ENCODE results near the gene ANXA11.
A peak's percentile ranks its signal among the peaks of the same experiment; 100 is the strongest.
"Not testable (repeated sequence)": the region's sequence is repeated elsewhere in the genome, so short reads cannot be mapped to it uniquely, and the experiment has no call there.

The ANXA11 gene

DNA sequence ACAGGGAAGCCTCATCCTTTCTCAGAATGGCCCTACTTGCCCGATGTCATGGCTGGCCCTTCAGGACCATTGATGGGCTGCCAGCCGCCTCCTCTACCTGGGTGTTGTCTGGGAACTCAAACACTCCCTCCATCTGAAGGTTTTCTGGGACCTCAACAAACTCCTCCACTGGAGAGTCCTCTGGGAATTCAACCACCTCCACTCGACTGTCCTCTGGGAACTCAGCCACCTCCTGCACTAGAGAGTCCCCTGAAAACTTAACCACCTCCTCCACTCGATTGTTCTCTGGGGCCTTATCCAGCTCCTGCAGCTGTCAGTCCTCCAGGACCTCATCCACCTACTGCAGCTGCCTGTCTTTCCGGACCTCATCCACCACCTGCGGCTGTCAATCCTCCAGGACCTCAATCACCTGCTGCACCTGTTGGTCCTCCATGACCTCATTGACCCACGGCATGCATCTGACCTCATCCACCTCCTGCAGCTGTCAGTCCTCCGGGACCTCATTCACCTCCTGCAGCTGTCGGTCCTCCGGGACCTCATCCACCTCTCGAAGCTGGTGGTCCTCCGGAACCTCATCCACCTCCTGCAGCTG lies 47.1 kb upstream of the ANXA11 start:
- no peak overlapping the region for H2BK12ac ChIP-seq (ENCODE audit: low read length in 2 of 2)
- H3K4me1 ChIP-seq (ENCODE audit: control insufficient read depth, insufficient read depth, low read depth, low read length) = peaks cover 1% of the 10 kb centered on the region
- no peak overlapping the region for H3K4me2 ChIP-seq (ENCODE audit: low read length, poor library complexity, severe bottlenecking)
- no peak overlapping the region for H3K4ac ChIP-seq (ENCODE audit: low read depth in 1 of 2, low read length in 2 of 2)
- no peaks in the 10 kb centered on the region for H3K36me3 ChIP-seq (ENCODE audit: control insufficient read depth in 1 of 2, insufficient read depth in 2 of 2, low read depth in 1 of 2, low read length in 2 of 2)
- H3K27me3 ChIP-seq (ENCODE audit: control insufficient read depth in 1 of 2, insufficient read depth in 1 of 2, low read length in 2 of 2) = peaks cover 19 to 31% of the 10 kb centered on the region in 2 experiments
- H2AFZ ChIP-seq (ENCODE audit: low read depth, low read length) = no peak overlapping the region
- 97% methylated on average over 12 of the region's 12 CpGs for WGBS
- no peaks in the 10 kb centered on the region for H3K79me1 ChIP-seq (replicated peaks; ENCODE audit: low read length, poor library complexity, severe bottlenecking)
- H3K14ac ChIP-seq (ENCODE audit: low read length in 2 of 2) = no peak overlapping the region
- H3K18ac ChIP-seq (ENCODE audit: low read depth in 1 of 2, low read length in 2 of 2) = no peak overlapping the region
- H2BK5ac ChIP-seq (ENCODE audit: low read depth, low read length, poor library complexity, severe bottlenecking) = no peak overlapping the region
- no peak overlapping the region for H4K91ac ChIP-seq (ENCODE audit: low read length)
- no peak overlapping the region for H3K4me3 ChIP-seq (ENCODE audit: insufficient read depth in 1 of 2, low read depth in 1 of 2, low read length in 2 of 2)
- H3K9ac ChIP-seq (ENCODE audit: low read length) = no peak overlapping the region
- no peak overlapping the region for H2AK5ac ChIP-seq (ENCODE audit: low read length, severe bottlenecking)
- no peak overlapping the region for H4K8ac ChIP-seq (ENCODE audit: low read length)
- no peak overlapping the region for H2BK15ac ChIP-seq (ENCODE audit: low read depth, poor library complexity, severe bottlenecking)
- H2BK120ac ChIP-seq (ENCODE audit: low read depth, low read length) = no peak overlapping the region
- no peaks in the 10 kb centered on the region for H3K9me3 ChIP-seq (ENCODE audit: control insufficient read depth, low read length)
- H3K27ac ChIP-seq (ENCODE audit: low read length, poor library complexity, severe bottlenecking) = no peak overlapping the region
- no peak for DNase-seq
- H3K23ac ChIP-seq (ENCODE audit: low read length in 2 of 2) = no peak overlapping the region

DNA sequence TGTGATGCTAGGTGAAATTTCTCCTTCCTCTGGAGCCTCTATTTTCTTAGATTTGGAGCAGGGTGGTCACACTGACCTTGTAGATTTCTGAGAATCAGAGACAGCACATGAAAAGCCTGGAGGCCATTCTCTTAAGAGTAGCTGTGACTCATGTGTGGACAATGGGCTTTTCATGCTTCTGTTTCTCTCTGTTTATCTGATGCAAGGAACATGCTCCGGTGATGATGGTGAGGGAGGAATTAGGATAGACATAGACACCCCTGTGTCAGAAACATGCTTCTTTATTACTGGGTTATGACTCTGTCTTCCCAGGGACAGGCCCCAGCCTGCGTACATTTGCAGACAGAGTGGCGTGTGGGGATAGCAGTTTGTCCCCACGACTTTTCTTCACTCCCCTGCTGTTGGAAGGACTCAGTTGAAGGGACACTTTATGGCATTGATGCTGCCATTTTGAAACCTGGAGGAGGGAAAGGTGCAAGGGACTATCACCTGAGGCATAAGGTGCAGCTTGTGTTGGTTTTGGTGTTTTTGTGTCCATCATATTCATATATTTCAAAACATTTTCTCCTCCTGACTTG lies 46.5 kb upstream of the ANXA11 start:
- not testable (repeated sequence) for H3K14ac ChIP-seq (ENCODE audit: low read length in 2 of 2); H3K4me3 ChIP-seq (ENCODE audit: insufficient read depth in 1 of 2, low read depth in 1 of 2, low read length in 2 of 2); H4K8ac ChIP-seq (ENCODE audit: low read length); H3K9me3 ChIP-seq (ENCODE audit: control insufficient read depth, low read length); H3K4me2 ChIP-seq (ENCODE audit: low read length, poor library complexity, severe bottlenecking); H2AFZ ChIP-seq (ENCODE audit: low read depth, low read length); H3K23ac ChIP-seq (ENCODE audit: low read length in 2 of 2); H2BK5ac ChIP-seq (ENCODE audit: low read depth, low read length, poor library complexity, severe bottlenecking); H3K4me1 ChIP-seq (ENCODE audit: control insufficient read depth, insufficient read depth, low read depth, low read length); H2BK15ac ChIP-seq (ENCODE audit: low read depth, poor library complexity, severe bottlenecking); H2AK5ac ChIP-seq (ENCODE audit: low read length, severe bottlenecking); H3K9ac ChIP-seq (ENCODE audit: low read length); H3K4ac ChIP-seq (ENCODE audit: low read depth in 1 of 2, low read length in 2 of 2); H4K91ac ChIP-seq (ENCODE audit: low read length); H3K18ac ChIP-seq (ENCODE audit: low read depth in 1 of 2, low read length in 2 of 2); H2BK12ac ChIP-seq (ENCODE audit: low read length in 2 of 2); H3K36me3 ChIP-seq (ENCODE audit: control insufficient read depth in 1 of 2, insufficient read depth in 2 of 2, low read depth in 1 of 2, low read length in 2 of 2); H3K79me1 ChIP-seq (replicated peaks; ENCODE audit: low read length, poor library complexity, severe bottlenecking); H2BK120ac ChIP-seq (ENCODE audit: low read depth, low read length); H3K27ac ChIP-seq (ENCODE audit: low read length, poor library complexity, severe bottlenecking)
- peak; percentile 19 for DNase-seq
- 71% methylated on average over 3 of the region's 4 CpGs for WGBS
- peaks cover 18 to 29% of the 10 kb centered on the region in 2 experiments for H3K27me3 ChIP-seq (ENCODE audit: control insufficient read depth in 1 of 2, insufficient read depth in 1 of 2, low read length in 2 of 2)

DNA sequence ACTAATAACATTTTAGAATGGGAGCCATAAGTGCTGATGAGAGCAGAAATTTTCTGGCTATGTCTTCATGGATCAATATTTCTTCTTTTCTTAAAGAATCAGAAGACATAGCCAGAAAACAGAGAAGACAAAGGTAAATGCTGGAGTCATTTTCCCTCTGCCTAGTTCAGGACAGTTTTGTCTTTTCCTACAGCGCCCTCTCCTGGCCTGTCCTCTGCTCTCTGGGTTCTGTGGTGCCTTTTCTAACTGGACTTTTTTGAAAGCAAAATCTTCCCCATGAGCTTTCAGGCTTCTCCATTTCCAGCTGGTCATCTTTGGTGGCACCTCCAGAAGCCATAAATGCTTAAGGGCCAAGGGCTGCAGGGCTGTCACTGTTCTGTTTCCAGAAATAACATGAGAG lies 45.1 kb upstream of the ANXA11 start:
- H2AK5ac ChIP-seq (ENCODE audit: low read length, severe bottlenecking); H2AFZ ChIP-seq (ENCODE audit: low read depth, low read length); H3K4ac ChIP-seq (ENCODE audit: low read depth in 1 of 2, low read length in 2 of 2); H3K18ac ChIP-seq (ENCODE audit: low read depth in 1 of 2, low read length in 2 of 2); DNase-seq; H4K91ac ChIP-seq (ENCODE audit: low read length); H3K14ac ChIP-seq (ENCODE audit: low read length in 2 of 2); H3K79me1 ChIP-seq (replicated peaks; ENCODE audit: low read length, poor library complexity, severe bottlenecking); H2BK15ac ChIP-seq (ENCODE audit: low read depth, poor library complexity, severe bottlenecking); H3K36me3 ChIP-seq (ENCODE audit: control insufficient read depth in 1 of 2, insufficient read depth in 2 of 2, low read depth in 1 of 2, low read length in 2 of 2); H3K4me3 ChIP-seq (ENCODE audit: insufficient read depth in 1 of 2, low read depth in 1 of 2, low read length in 2 of 2); H4K8ac ChIP-seq (ENCODE audit: low read length); H2BK12ac ChIP-seq (ENCODE audit: low read length in 2 of 2); H3K27ac ChIP-seq (ENCODE audit: low read length, poor library complexity, severe bottlenecking); H3K4me1 ChIP-seq (ENCODE audit: control insufficient read depth, insufficient read depth, low read depth, low read length); H2BK5ac ChIP-seq (ENCODE audit: low read depth, low read length, poor library complexity, severe bottlenecking); H3K23ac ChIP-seq (ENCODE audit: low read length in 2 of 2); H3K9me3 ChIP-seq (ENCODE audit: control insufficient read depth, low read length); H3K9ac ChIP-seq (ENCODE audit: low read length); H2BK120ac ChIP-seq (ENCODE audit: low read depth, low read length); H3K4me2 ChIP-seq (ENCODE audit: low read length, poor library complexity, severe bottlenecking): not testable (repeated sequence)
- WGBS = no CpG with 5 or more reads among the region's 1 CpG
- H3K27me3 ChIP-seq (ENCODE audit: control insufficient read depth in 1 of 2, insufficient read depth in 1 of 2, low read length in 2 of 2) = peaks cover 15% of the 10 kb centered on the region in 2 experiments

DNA sequence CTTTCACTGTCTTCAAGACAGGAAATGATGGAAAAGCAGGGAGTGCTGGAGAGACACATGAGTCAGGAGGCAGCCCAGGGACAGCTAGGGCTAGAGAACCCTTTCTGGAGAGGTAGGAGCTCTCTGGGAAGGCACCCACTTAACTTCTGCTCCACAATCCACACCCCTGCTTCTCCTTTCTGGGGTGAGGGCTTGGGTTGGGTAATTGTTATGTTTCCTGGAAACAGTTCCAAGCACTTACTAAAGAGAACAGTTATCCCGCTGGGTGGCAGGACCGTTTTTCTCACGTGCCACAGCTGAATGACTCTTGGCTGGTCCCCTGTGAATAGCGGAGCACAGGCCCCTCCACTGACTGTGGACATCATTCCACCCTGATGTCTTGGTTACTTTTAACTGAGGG lies 44.6 kb upstream of the ANXA11 start:
- H3K23ac ChIP-seq (ENCODE audit: low read length in 2 of 2); H3K4me1 ChIP-seq (ENCODE audit: control insufficient read depth, insufficient read depth, low read depth, low read length); H2BK120ac ChIP-seq (ENCODE audit: low read depth, low read length); H2AFZ ChIP-seq (ENCODE audit: low read depth, low read length); H3K4me2 ChIP-seq (ENCODE audit: low read length, poor library complexity, severe bottlenecking); H3K4me3 ChIP-seq (ENCODE audit: insufficient read depth in 1 of 2, low read depth in 1 of 2, low read length in 2 of 2); H3K4ac ChIP-seq (ENCODE audit: low read depth in 1 of 2, low read length in 2 of 2); H3K36me3 ChIP-seq (ENCODE audit: control insufficient read depth in 1 of 2, insufficient read depth in 2 of 2, low read depth in 1 of 2, low read length in 2 of 2); H3K14ac ChIP-seq (ENCODE audit: low read length in 2 of 2); DNase-seq; H3K79me1 ChIP-seq (replicated peaks; ENCODE audit: low read length, poor library complexity, severe bottlenecking); H4K91ac ChIP-seq (ENCODE audit: low read length); H2BK12ac ChIP-seq (ENCODE audit: low read length in 2 of 2); H3K9me3 ChIP-seq (ENCODE audit: control insufficient read depth, low read length); H3K18ac ChIP-seq (ENCODE audit: low read depth in 1 of 2, low read length in 2 of 2); H4K8ac ChIP-seq (ENCODE audit: low read length); H2BK15ac ChIP-seq (ENCODE audit: low read depth, poor library complexity, severe bottlenecking); H3K27ac ChIP-seq (ENCODE audit: low read length, poor library complexity, severe bottlenecking); H2AK5ac ChIP-seq (ENCODE audit: low read length, severe bottlenecking); H2BK5ac ChIP-seq (ENCODE audit: low read depth, low read length, poor library complexity, severe bottlenecking); H3K9ac ChIP-seq (ENCODE audit: low read length): not testable (repeated sequence)
- no CpG with 5 or more reads among the region's 4 CpGs for WGBS
- H3K27me3 ChIP-seq (ENCODE audit: control insufficient read depth in 1 of 2, insufficient read depth in 1 of 2, low read length in 2 of 2) = peaks cover 15% of the 10 kb centered on the region in 2 experiments

All from mesenchymal stem cell (in vitro differentiated cells and primary cell).